GM18909 (cell line): ENCODE results near the gene MAGI1.
"Not testable (repeated sequence)": the region's sequence is repeated elsewhere in the genome, so short reads cannot be mapped to it uniquely, and the experiment has no call there.

Source experiments
- ATAC-seq: cut with Tn5 transposase; IDR thresholded peaks from one replicate; pipeline ENCODE4 v1.9.1; 2021; ENCODE audit warnings: mild to moderate bottlenecking; ENCODE audit not compliant: unreplicated experiment, poor library complexity

Gene MAGI1

GRCh38 chr3:65886391-65886790 lies 152.3 kb downstream of the MAGI1 start:
- no peak for ATAC-seq

GRCh38 chr3:65884071-65884470 lies 154.6 kb downstream of the MAGI1 start:
- no peak for ATAC-seq

- no peak for ATAC-seq
These were observed 155.1 kb downstream of the MAGI1 start for GRCh38 chr3:65883613-65884012.

GRCh38 chr3:65880350-65880749 lies 158.4 kb downstream of the MAGI1 start:
- ATAC-seq, result no peak

GRCh38 chr3:65879372-65879771 lies 159.3 kb downstream of the MAGI1 start:
- ATAC-seq, result no peak

- no peak for ATAC-seq
These were observed 159.9 kb downstream of the MAGI1 start for GRCh38 chr3:65878831-65879230.

GRCh38 chr3:65877160-65877559 lies 161.6 kb downstream of the MAGI1 start:
- no peak for ATAC-seq

GRCh38 chr3:65876028-65876420 lies 162.7 kb downstream of the MAGI1 start:
- no peak for ATAC-seq

GRCh38 chr3:65875393-65876027 lies 163.2 kb downstream of the MAGI1 start:
- no peak for ATAC-seq

- no peak for ATAC-seq
These were observed 164.8 kb downstream of the MAGI1 start for GRCh38 chr3:65873869-65874268.

GRCh38 chr3:65873028-65873427 lies 165.7 kb downstream of the MAGI1 start:
- ATAC-seq, result no peak

- no peak for ATAC-seq
These were observed 167.2 kb downstream of the MAGI1 start for GRCh38 chr3:65871305-65872141.

- ATAC-seq, result no peak
These were observed 168.9 kb downstream of the MAGI1 start for GRCh38 chr3:65869798-65870197.

GRCh38 chr3:65867463-65868210 lies 171.1 kb downstream of the MAGI1 start:
- no peak for ATAC-seq

- no peak for ATAC-seq
These were observed 174.3 kb downstream of the MAGI1 start for GRCh38 chr3:65864357-65864904.

- ATAC-seq, result no peak
These were observed 177.0 kb downstream of the MAGI1 start for GRCh38 chr3:65861718-65862117.

GRCh38 chr3:65859612-65860011 lies 179.1 kb downstream of the MAGI1 start:
- not testable (repeated sequence) for ATAC-seq

- ATAC-seq, result no peak
These were observed 180.0 kb downstream of the MAGI1 start for GRCh38 chr3:65858749-65859148.

- no peak for ATAC-seq
These were observed 181.4 kb downstream of the MAGI1 start for GRCh38 chr3:65857327-65857726.

GRCh38 chr3:65856907-65857306 lies 181.8 kb downstream of the MAGI1 start:
- no peak for ATAC-seq
